ENCODE data around the gene TFAP2E. TPM values are rescaled to one million over a fixed set of nuclear protein-coding genes. Genes with fewer than 3 reads are reported as not detected.

TFAP2E gene
- total and polyA plus RNA-seq, 4 donors, result 0.99 to 12.4 (median 4.7) TPM

DNA sequence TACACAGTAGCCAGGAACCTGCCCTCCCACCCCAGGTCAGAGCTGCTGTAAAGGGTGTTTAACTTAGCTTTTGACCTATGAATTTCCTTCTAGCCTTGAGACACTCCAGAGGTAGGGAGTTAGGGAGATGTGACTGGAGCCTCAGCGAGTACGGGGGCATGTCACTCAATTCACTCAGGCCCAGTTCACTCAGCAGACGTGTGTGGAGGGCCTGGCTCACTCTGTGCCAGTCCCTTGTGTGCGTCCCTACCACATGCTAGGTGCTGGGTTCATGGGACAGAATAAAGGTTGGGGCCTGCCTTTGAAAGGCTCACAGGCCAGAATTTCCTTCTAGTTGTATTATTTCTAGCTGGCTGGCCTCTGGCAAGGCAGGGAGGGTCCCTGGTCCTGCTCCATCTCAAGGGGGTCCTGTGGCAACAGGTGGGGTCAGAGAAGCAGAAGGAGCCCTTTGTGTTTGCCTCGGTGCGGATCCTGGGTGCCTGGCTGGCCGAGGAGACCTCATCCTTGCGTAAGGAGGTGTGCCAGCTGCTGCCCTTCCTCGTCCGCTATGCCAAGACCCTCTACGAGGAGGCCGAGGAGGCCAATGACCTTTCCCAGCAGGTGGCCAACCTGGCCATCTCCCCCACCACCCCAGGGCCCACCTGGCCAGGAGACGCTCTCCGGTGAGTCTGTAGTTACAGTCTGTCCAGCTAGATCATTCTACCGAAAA, 11.0 kb upstream of the TFAP2E start:
- WGBS (ENCODE audit: insufficient coverage), result 73% methylated on average over 14 of the region's 15 CpGs
- Histone ChIP-seq H3K27me3 (ENCODE audit: control insufficient read depth, insufficient read depth, low read length) (no peaks in the 10 kb centered on the region), H3K4me3 (ENCODE audit: low read depth, low read length) (no peak overlapping the region), H3K36me3 (ENCODE audit: control insufficient read depth, insufficient read depth, low read length) (peaks cover 70% of the 10 kb centered on the region), H3K4me1 (ENCODE audit: control insufficient read depth, insufficient read depth, low read length) (peaks cover 70% of the 10 kb centered on the region), H3K9me3 (ENCODE audit: control insufficient read depth, insufficient read depth, low read length) (no peaks in the 10 kb centered on the region), H3K27ac (ENCODE audit: low read depth, low read length) (no peak overlapping the region)
- DNase-seq (ENCODE audit: low read depth in 4 of 6, low spot score in 6 of 6), result no peak

DNA sequence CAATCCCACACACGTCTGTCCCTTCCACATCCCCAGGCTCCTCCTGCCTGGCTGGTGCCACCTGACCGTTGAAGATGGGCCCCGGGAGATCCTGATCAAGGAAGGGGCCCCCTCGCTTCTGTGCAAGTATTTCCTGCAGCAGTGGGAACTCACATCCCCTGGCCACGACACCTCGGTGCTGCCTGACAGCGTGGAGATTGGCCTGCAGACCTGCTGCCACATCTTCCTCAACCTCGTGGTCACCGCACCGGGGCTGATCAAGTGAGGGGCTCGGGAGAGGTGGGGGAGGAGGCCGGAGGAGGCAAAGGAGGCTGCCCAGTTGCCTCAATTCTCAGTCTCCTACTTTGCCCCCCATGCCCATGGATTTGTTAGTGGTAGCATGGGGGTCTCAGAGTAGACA, 9.9 kb upstream of the TFAP2E start:
- peaks cover 70% of the 10 kb centered on the region for H3K36me3 ChIP-seq (ENCODE audit: control insufficient read depth, insufficient read depth, low read length)
- no peak overlapping the region for H3K4me3 ChIP-seq (ENCODE audit: low read depth, low read length)
- no peak overlapping the region for H3K27ac ChIP-seq (ENCODE audit: low read depth, low read length)
- no peak for DNase-seq (ENCODE audit: low read depth in 4 of 6, low spot score in 6 of 6)
- H3K27me3 ChIP-seq (ENCODE audit: control insufficient read depth, insufficient read depth, low read length), result no peaks in the 10 kb centered on the region
- peaks cover 66% of the 10 kb centered on the region for H3K4me1 ChIP-seq (ENCODE audit: control insufficient read depth, insufficient read depth, low read length)
- WGBS (ENCODE audit: insufficient coverage), result 74% methylated on average over 11 of the region's 12 CpGs
- no peaks in the 10 kb centered on the region for H3K9me3 ChIP-seq (ENCODE audit: control insufficient read depth, insufficient read depth, low read length)

DNA sequence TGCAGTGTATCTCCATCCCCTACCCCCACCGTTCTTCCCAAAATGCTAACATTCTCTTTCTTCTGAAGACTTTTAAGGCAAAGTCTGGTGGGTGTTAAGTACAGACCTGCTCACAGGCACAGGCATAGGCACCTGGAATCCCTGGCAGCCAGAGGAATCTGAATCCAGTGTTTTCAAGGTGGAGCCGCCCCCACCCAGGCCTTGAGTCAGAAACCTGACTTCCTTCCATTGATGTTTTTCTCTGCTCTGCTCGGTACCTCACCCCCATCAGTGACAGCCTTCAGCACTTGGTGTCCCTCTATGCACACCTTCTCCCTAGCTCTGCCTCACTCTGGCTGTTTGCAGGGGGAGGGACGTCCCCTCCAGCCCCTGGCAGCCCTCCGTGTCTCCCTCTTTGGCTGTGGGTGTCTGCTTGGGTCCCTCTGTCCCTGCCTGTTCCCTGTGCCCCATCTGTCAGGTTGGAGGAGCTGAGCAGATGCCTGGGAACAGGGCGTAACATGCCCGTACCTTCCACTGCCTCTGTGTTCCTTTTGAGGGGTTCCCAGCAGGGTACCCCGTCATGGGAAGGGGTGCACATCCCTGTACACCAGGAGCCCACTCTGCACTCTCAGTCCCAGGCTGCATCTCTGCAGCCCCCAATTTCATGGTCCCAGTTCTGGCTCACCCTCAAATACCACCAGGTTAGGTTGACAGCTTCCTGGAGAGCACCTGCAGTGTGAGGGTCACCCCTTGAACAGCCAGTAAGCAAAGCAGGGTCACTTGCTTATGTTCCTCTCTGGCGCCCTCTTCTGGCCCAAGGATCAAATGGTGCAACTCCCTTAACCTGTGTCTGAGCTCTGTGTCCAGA, 8.9 kb upstream of the TFAP2E start:
- WGBS (ENCODE audit: insufficient coverage), result 76% methylated on average over 6 of the region's 9 CpGs
- H3K4me3 ChIP-seq (ENCODE audit: low read depth, low read length), result no peak overlapping the region
- H3K36me3 ChIP-seq (ENCODE audit: control insufficient read depth, insufficient read depth, low read length), result peaks cover 68% of the 10 kb centered on the region
- H3K9me3 ChIP-seq (ENCODE audit: control insufficient read depth, insufficient read depth, low read length), result no peaks in the 10 kb centered on the region
- H3K27ac ChIP-seq (ENCODE audit: low read depth, low read length), result no peak overlapping the region
- no peaks in the 10 kb centered on the region for H3K27me3 ChIP-seq (ENCODE audit: control insufficient read depth, insufficient read depth, low read length)
- peak in 3 of 6 donors; percentile 59 to 85 (median 81) for DNase-seq (ENCODE audit: low read depth in 4 of 6, low spot score in 6 of 6)
- H3K4me1 ChIP-seq (ENCODE audit: control insufficient read depth, insufficient read depth, low read length), result peaks cover 60% of the 10 kb centered on the region

DNA sequence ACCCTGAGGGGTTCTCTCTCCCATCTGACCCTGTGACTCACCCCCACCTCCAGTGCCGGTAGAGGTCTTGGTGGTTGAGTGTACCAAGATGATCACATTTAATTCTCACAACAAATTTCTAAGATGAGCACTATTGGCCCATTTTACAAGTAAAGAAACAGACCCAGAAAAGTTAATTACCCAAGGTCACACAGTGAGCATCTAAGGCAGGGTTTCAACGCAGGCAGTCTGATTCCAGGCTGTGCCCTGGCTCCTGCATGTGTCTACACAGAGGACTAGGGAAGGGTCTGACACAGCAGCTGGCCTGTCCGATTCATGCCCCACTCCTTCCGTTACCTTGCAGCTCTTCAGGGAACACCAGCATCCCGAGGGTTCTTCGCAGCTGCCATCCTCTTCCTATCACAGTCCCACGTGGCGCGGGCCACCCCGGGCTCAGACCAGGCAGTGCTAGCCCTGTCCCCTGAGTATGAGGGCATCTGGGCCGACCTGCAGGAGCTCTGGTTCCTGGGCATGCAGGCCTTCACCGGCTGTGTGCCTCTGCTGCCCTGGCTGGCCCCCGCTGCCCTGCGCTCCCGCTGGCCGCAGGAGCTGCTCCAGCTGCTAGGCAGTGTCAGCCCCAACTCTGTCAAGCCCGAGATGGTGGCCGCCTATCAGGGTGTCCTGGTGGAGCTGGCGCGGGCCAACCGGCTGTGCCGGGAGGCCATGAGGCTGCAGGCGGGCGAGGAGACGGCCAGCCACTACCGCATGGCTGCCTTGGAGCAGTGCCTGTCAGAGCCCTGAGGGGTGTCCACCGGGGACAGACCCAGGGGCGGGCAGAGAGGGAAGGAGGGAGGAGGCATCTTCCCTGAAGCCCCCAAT, 8.0 kb upstream of the TFAP2E start:
- Histone ChIP-seq H3K27me3 (ENCODE audit: control insufficient read depth, insufficient read depth, low read length) (peaks cover under 1% of the 10 kb centered on the region), H3K4me1 (ENCODE audit: control insufficient read depth, insufficient read depth, low read length) (peaks cover 55% of the 10 kb centered on the region), H3K9me3 (ENCODE audit: control insufficient read depth, insufficient read depth, low read length) (no peaks in the 10 kb centered on the region), H3K27ac (ENCODE audit: low read depth, low read length) (no peak overlapping the region), H3K36me3 (ENCODE audit: control insufficient read depth, insufficient read depth, low read length) (peaks cover 67% of the 10 kb centered on the region), H3K4me3 (ENCODE audit: low read depth, low read length) (no peak overlapping the region)
- WGBS (ENCODE audit: insufficient coverage), result 78% methylated on average over 21 of the region's 28 CpGs
- no peak for DNase-seq (ENCODE audit: low read depth in 4 of 6, low spot score in 6 of 6)

DNA sequence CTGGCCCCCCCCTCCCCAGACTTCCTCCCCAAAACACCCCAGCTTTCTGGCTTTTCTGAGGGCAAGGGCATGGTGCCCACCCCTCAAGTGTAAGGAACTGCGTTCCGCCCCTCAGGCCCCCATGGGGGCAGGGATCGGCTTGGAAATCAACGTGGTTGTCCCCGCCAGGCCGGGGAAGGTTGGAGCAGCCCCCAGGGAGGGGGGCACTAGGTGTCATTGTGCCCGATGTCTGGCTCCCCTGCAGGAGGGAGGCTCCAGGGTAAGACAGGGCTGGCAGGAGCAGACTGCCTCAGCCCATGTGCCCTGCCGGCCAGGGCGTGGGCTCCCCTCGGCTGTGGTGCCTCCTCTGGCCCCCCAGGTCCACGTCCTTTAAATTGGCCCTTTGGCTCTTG, 7.4 kb upstream of the TFAP2E start:
- Histone ChIP-seq H3K27me3 (ENCODE audit: control insufficient read depth, insufficient read depth, low read length) (peaks cover 7% of the 10 kb centered on the region), H3K36me3 (ENCODE audit: control insufficient read depth, insufficient read depth, low read length) (peaks cover 61% of the 10 kb centered on the region), H3K27ac (ENCODE audit: low read depth, low read length) (no peak overlapping the region), H3K4me3 (ENCODE audit: low read depth, low read length) (no peak overlapping the region), H3K4me1 (ENCODE audit: control insufficient read depth, insufficient read depth, low read length) (peaks cover 48% of the 10 kb centered on the region), H3K9me3 (ENCODE audit: control insufficient read depth, insufficient read depth, low read length) (no peaks in the 10 kb centered on the region)
- 79% methylated on average over 11 of the region's 11 CpGs for WGBS (ENCODE audit: insufficient coverage)
- DNase-seq (ENCODE audit: low read depth in 4 of 6, low spot score in 6 of 6), result no peak

DNA sequence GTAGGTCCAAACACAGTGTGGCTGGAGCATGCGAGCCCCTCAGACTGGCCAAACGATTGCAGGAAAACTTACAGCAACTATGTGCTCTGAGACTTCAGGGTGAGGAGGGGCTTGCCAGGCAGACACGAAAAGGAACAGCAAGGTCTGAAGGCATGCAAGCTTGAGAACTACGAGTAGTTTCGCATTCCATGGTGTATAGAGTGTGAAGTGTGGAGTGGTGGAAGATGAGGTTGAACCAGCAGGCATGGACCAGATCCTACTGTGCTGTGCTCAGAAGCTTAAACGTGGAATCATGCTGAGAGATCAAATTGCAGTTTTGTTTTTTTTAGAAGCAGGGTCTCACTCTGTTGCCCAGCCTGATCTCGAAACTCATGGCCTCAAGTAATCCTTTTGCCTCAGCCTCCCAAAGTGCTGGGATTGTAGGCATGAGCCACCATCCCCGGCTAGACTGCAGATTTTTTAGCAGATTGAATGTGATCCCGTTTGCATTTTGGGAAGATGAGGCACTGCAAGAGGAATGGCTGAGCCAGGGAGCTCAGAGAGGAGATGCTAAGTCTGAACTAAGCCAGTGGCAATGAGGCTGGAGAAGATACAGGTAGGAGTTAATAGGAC, 5.1 kb upstream of the TFAP2E start:
- Histone ChIP-seq H3K27ac (ENCODE audit: low read depth, low read length) (no peak overlapping the region), H3K36me3 (ENCODE audit: control insufficient read depth, insufficient read depth, low read length) (peaks cover 39% of the 10 kb centered on the region), H3K27me3 (ENCODE audit: control insufficient read depth, insufficient read depth, low read length) (peaks cover 28% of the 10 kb centered on the region), H3K4me3 (ENCODE audit: low read depth, low read length) (no peak overlapping the region), H3K9me3 (ENCODE audit: control insufficient read depth, insufficient read depth, low read length) (no peaks in the 10 kb centered on the region), H3K4me1 (ENCODE audit: control insufficient read depth, insufficient read depth, low read length) (peaks cover 35% of the 10 kb centered on the region)
- no peak for DNase-seq (ENCODE audit: low read depth in 4 of 6, low spot score in 6 of 6)
- WGBS (ENCODE audit: insufficient coverage), result 58% methylated on average over 9 of the region's 9 CpGs

DNA sequence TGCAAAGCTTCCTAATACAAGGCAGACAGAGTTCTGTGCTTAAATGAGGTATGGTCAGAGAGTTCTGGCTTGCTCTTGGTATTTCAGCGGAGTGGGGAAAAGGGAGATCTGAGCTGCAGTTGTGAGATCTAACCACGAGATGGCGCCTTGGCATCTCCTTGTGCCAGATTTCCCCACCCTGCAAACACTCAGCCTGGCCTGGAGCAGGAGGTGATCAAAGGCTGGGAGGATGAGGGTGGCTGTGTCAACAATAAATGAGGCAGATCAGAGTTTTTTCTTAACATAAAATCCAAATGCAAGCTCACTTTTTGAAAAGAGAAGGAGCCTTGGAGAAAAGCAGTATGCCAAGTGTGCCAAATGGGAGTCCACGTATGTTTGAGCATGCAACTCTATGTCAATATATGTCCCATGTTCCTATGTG, 4.1 kb upstream of the TFAP2E start:
- H3K27ac ChIP-seq (ENCODE audit: low read depth, low read length), result no peak overlapping the region
- WGBS (ENCODE audit: insufficient coverage), result 50% methylated on average over 2 of the region's 4 CpGs
- DNase-seq (ENCODE audit: low read depth in 4 of 6, low spot score in 6 of 6), result peak in 5 of 6 donors; percentile 61 to 95 (median 77)
- H3K4me1 ChIP-seq (ENCODE audit: control insufficient read depth, insufficient read depth, low read length), result peaks cover 39% of the 10 kb centered on the region
- H3K9me3 ChIP-seq (ENCODE audit: control insufficient read depth, insufficient read depth, low read length), result no peaks in the 10 kb centered on the region
- H3K36me3 ChIP-seq (ENCODE audit: control insufficient read depth, insufficient read depth, low read length), result peaks cover 30% of the 10 kb centered on the region
- peaks cover 38% of the 10 kb centered on the region for H3K27me3 ChIP-seq (ENCODE audit: control insufficient read depth, insufficient read depth, low read length)
- H3K4me3 ChIP-seq (ENCODE audit: low read depth, low read length), result no peak overlapping the region

DNA sequence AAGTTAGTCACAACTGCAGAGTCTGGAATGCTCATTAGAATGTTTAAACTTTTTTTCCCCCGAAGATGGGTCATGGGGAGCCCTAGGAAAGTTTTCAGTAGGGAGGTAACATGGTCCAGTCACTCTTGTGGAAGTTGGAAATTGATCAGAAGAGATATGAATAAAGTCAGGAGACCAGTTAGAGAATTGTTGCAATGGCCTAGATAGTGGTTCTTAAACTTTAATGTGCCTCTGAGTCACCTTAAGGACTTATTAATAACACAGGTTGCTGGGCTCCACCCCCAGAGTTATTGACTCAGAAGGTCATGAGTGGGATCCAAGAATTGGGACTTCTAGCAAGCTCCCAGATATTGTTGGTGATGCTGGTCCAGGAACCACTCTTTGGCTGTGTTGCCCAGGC, 3.2 kb upstream of the TFAP2E start:
- H3K9me3 ChIP-seq (ENCODE audit: control insufficient read depth, insufficient read depth, low read length), result no peaks in the 10 kb centered on the region
- peaks cover 27% of the 10 kb centered on the region for H3K36me3 ChIP-seq (ENCODE audit: control insufficient read depth, insufficient read depth, low read length)
- no peak for DNase-seq (ENCODE audit: low read depth in 4 of 6, low spot score in 6 of 6)
- H3K4me1 ChIP-seq (ENCODE audit: control insufficient read depth, insufficient read depth, low read length), result peaks cover 34% of the 10 kb centered on the region
- no peak overlapping the region for H3K27ac ChIP-seq (ENCODE audit: low read depth, low read length)
- 60% methylated on average over 1 of the region's 1 CpG for WGBS (ENCODE audit: insufficient coverage)
- peaks cover 46% of the 10 kb centered on the region for H3K27me3 ChIP-seq (ENCODE audit: control insufficient read depth, insufficient read depth, low read length)
- H3K4me3 ChIP-seq (ENCODE audit: low read depth, low read length), result no peak overlapping the region

DNA sequence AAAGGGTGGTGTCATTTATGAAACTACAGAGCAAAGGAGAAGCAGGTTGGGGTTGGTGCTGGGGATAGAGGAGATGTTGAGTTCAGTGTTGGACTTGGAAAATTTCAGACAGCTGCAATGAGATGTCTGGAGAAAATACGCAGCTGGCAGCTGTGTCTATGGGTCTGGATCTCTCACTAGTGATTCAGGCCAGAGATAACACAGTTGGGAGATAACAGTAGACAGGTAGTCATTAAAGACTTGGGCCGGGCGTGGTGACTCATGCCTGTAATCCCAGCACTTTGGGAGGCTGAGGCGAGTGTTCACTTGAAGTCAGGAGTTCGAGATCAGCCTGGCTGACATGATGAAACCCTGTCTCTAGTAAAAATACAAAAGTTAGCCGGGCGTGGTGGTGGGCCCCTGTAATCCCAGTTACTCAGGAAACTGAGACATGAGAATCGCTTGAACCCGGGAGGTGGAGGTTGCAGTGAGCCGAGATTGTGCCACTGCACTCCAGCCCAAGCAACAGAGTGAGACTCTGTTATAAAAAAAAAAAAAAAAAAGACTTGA, 2.5 kb upstream of the TFAP2E start:
- H3K27ac ChIP-seq (ENCODE audit: low read depth, low read length), result no peak overlapping the region
- peaks cover 33% of the 10 kb centered on the region for H3K4me1 ChIP-seq (ENCODE audit: control insufficient read depth, insufficient read depth, low read length)
- DNase-seq (ENCODE audit: low read depth in 4 of 6, low spot score in 6 of 6), result no peak
- H3K9me3 ChIP-seq (ENCODE audit: control insufficient read depth, insufficient read depth, low read length), result no peaks in the 10 kb centered on the region
- no peak overlapping the region for H3K4me3 ChIP-seq (ENCODE audit: low read depth, low read length)
- peaks cover 54% of the 10 kb centered on the region for H3K27me3 ChIP-seq (ENCODE audit: control insufficient read depth, insufficient read depth, low read length)
- peaks cover 25% of the 10 kb centered on the region for H3K36me3 ChIP-seq (ENCODE audit: control insufficient read depth, insufficient read depth, low read length)
- WGBS (ENCODE audit: insufficient coverage), result 90% methylated on average over 10 of the region's 10 CpGs

Data from spinal cord (tissue), 10 donors.